HG03469 (cell line): ENCODE results near the gene CDC42BPA.
"Not testable (repeated sequence)": the region's sequence is repeated elsewhere in the genome, so short reads cannot be mapped to it uniquely, and the experiment has no call there.

ENCODE experiments used
- ATAC-seq: cut with Tn5 transposase; IDR thresholded peaks from one replicate; pipeline ENCODE4 v1.9.1; 2021; ENCODE audit warnings: mild to moderate bottlenecking, moderate library complexity, moderate number of reproducible peaks; ENCODE audit not compliant: unreplicated experiment

The CDC42BPA gene

GRCh38 chr1:227318016-227318852, at the start of gene CDC42BPA:
CDC42BPA (minus strand) TSS chr1:227318492; CDS start chr1:227317182, 1,310 bp downstream.
- no peak for ATAC-seq

- no peak for ATAC-seq
Observed at GRCh38 chr1:227368009-227368408, 49.7 kb upstream of the CDC42BPA start.

GRCh38 chr1:227365473-227366431, 47.5 kb upstream of the CDC42BPA start:
- no peak for ATAC-seq

- ATAC-seq, result no peak
Observed at GRCh38 chr1:227364657-227365056, 46.4 kb upstream of the CDC42BPA start.

- no peak for ATAC-seq
Observed at GRCh38 chr1:227363825-227364224, 45.5 kb upstream of the CDC42BPA start.

- no peak for ATAC-seq
Observed at GRCh38 chr1:227362039-227362438, 43.7 kb upstream of the CDC42BPA start.

- ATAC-seq, result no peak
Observed at GRCh38 chr1:227357927-227358302, 39.6 kb upstream of the CDC42BPA start.

GRCh38 chr1:227357171-227357926, 39.1 kb upstream of the CDC42BPA start:
- no peak for ATAC-seq

- ATAC-seq, result no peak
Observed at GRCh38 chr1:227356620-227357146, 38.4 kb upstream of the CDC42BPA start.

- no peak for ATAC-seq
Observed at GRCh38 chr1:227355542-227356245, 37.4 kb upstream of the CDC42BPA start.

GRCh38 chr1:227353186-227353585, 34.9 kb upstream of the CDC42BPA start:
- ATAC-seq, result no peak

GRCh38 chr1:227352164-227352563, 33.9 kb upstream of the CDC42BPA start:
- not testable (repeated sequence) for ATAC-seq

- ATAC-seq, result no peak
Observed at GRCh38 chr1:227351443-227351842, 33.2 kb upstream of the CDC42BPA start.

- no peak for ATAC-seq
Observed at GRCh38 chr1:227349967-227350366, 31.7 kb upstream of the CDC42BPA start.

GRCh38 chr1:227343727-227344551, 25.6 kb upstream of the CDC42BPA start:
- no peak for ATAC-seq

GRCh38 chr1:227343206-227343605, 24.9 kb upstream of the CDC42BPA start:
- no peak for ATAC-seq

- ATAC-seq, result no peak
Observed at GRCh38 chr1:227342075-227342829, 24.0 kb upstream of the CDC42BPA start.

GRCh38 chr1:227336136-227336535, 17.8 kb upstream of the CDC42BPA start:
- not testable (repeated sequence) for ATAC-seq
